Suprapubic skin (tissue), 4 donors: ENCODE data around the gene MAN2B2.

Experiments
- CTCF ChIP-seq, 2 donors: fragments of 200-600 bp in 1 of 2; fragments of 450-650 bp in 1 of 2; sonication (generic) in 1 of 2; IDR thresholded peaks; one replicate each; pipeline ENCODE4 v1.5.1; 2016 to 2019; ENCODE audit warnings: antibody characterized with exemption in 2 of 2, mild to moderate bottlenecking in 1 of 2, moderate library complexity in 1 of 2
- EP300 ChIP-seq: sonication (generic); formaldehyde crosslinking; IDR thresholded peaks from one replicate; pipeline ENCODE4 v1.6.1; 2017; ENCODE audit warnings: antibody characterized with exemption
- POLR2A ChIP-seq, 2 donors: fragments of 450-650 bp; IDR thresholded peaks; one replicate each; pipeline ENCODE4 v1.6.1; 2017; ENCODE audit warnings: antibody characterized with exemption in 2 of 2, mild to moderate bottlenecking in 2 of 2, moderate library complexity in 2 of 2
- POLR2AphosphoS5 ChIP-seq, 3 donors: sonication (generic); formaldehyde crosslinking; IDR thresholded peaks; one replicate each; pipeline ENCODE4 v1.6.1; 2017; ENCODE audit warnings: antibody characterized with exemption in 3 of 3

DNA sequence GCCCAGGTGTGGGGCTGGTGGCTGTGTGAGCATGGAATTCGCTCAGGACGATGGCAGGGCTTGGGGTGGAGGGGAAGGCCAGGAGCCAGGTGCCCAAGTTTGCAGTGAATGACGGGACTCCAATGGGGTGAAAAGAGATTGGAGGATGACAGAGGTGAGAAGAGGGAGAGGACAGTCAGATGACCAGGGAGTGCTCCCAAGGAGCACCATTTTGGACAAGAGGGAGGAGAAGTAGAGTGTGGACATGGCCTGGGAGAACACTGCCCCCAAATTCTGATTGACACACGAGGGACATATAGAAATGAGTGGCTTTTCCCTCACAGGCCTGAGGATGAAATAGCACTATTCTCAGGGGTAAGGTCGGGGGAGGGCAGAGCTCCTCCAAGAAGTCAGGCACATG is 72.2 kb downstream of the MAN2B2 start:
- TF ChIP-seq CTCF (IDR thresholded peaks at IDR 0.05) (no peak), POLR2A (IDR thresholded peaks at IDR 0.05) (no peak), EP300 (no peak), POLR2AphosphoS5 (IDR thresholded peaks at IDR 0.05) (no peak)
